OCI-LY3 (cell line): Measurements from ENCODE around the gene FAM13A.

Experiments
- H2AFZ ChIP-seq: fragments of 200-600, 300-600 bp; shearing (Covaris generic); 2 replicates; pipeline ENCODE4 v1.6.0; 2014; ENCODE audit warnings: antibody characterized with exemption, low read depth, low read length
- H3K27ac ChIP-seq: fragments of 200-600, 300-600 bp; sonication (generic); 2 replicates; pipeline ENCODE4 v1.5.1; 2014; ENCODE audit warnings: mild to moderate bottlenecking, low read length, moderate library complexity, mixed read lengths
- H3K27me3 ChIP-seq: fragments of 200-600, 300-600 bp; sonication (generic); 2 replicates; pipeline ENCODE4 v1.6.1; 2014; ENCODE audit warnings: low read depth, low read length, mixed read lengths
- H3K36me3 ChIP-seq: fragments of 200-600, 300-600 bp; sonication (generic); replicated peaks from 2 replicates; pipeline ENCODE3; 2014; ENCODE audit warnings: low read depth, low read length, mixed read lengths
- H3K4me1 ChIP-seq: fragments of 300-600, 200-600 bp; sonication (generic); 2 replicates; pipeline ENCODE4 v1.6.1; 2014; ENCODE audit warnings: low read length, mixed read lengths
- H3K4me2 ChIP-seq: fragments of 200-600, 300-600 bp; sonication (generic); 2 replicates; pipeline ENCODE4 v1.6.1; 2014; ENCODE audit warnings: low read length, mixed read lengths
- H3K4me3 ChIP-seq: fragments of 300-600, 200-600 bp; sonication (generic); 2 replicates; pipeline ENCODE4 v1.5.1; 2014; ENCODE audit warnings: antibody characterized with exemption, mild to moderate bottlenecking, low read length, moderate library complexity
- H3K79me2 ChIP-seq: fragments of 300-600, 200-600 bp; shearing (Covaris generic); 2 replicates; pipeline ENCODE4 v1.6.1; 2014; ENCODE audit warnings: mild to moderate bottlenecking, low read length, mixed read lengths
- H3K9ac ChIP-seq: fragments of 300-600, 200-600 bp; shearing (Covaris generic); 2 replicates; pipeline ENCODE4 v1.6.0; 2014; ENCODE audit warnings: mild to moderate bottlenecking, low read length, moderate library complexity
- H3K9me3 ChIP-seq: fragments of 200-600, 300-600 bp; shearing (Covaris generic); 2 replicates; pipeline ENCODE4 v1.6.1; 2014; ENCODE audit warnings: low read length, mixed read lengths; ENCODE audit not compliant: insufficient read depth
- H4K20me1 ChIP-seq: fragments of 200-600, 300-600 bp; sonication (generic); 2 replicates; pipeline ENCODE4 v1.6.1; 2016; ENCODE audit warnings: low read length, mixed read lengths; ENCODE audit not compliant: insufficient read depth
- CTCF ChIP-seq: fragments of 200-600, 300-600 bp; sonication (generic); IDR thresholded peaks from 2 replicates; pipeline ENCODE4 v1.5.1; 2014; ENCODE audit warnings: antibody characterized with exemption, low read length, low read depth
- EZH2phosphoT487 ChIP-seq: fragments of 200-600 bp; shearing (Covaris generic); IDR thresholded peaks from 2 replicates; pipeline ENCODE4 v1.6.1; 2018; ENCODE audit warnings: antibody characterized with exemption, mixed run types, low read depth

FAM13A gene

GRCh38 chr4:88735564-88735963 lies 321.4 kb downstream of the FAM13A start:
- Histone ChIP-seq H4K20me1 (peaks cover 13% of the 10 kb centered on the region; the same call in 1 of the 2 replicates), H3K27me3 (0 out of 2 replicates have a peak, but pooled peaks cover 4% of the 10 kb centered on the region), H3K4me2 (peak overlapping the region; percentile 75), H3K4me1 (peaks cover 28% of the 10 kb centered on the region), H3K27ac (no peak overlapping the region), H3K36me3 (peaks cover 7% of the 10 kb centered on the region), H3K9ac (no peak overlapping the region), H3K4me3 (no peak overlapping the region), H3K79me2 (no peaks in the 10 kb centered on the region), H3K9me3 (no peaks in the 10 kb centered on the region), H2AFZ (no peak overlapping the region)
- TF ChIP-seq EZH2phosphoT487 (no peak), CTCF (no peak)

- Histone ChIP-seq H4K20me1 (peaks cover 13% of the 10 kb centered on the region; the same call in 1 of the 2 replicates), H3K4me1 (peaks cover 28% of the 10 kb centered on the region), H3K4me3 (no peak overlapping the region), H3K79me2 (no peaks in the 10 kb centered on the region), H3K4me2 (no peak overlapping the region), H3K27ac (no peak overlapping the region), H3K9ac (no peak overlapping the region), H2AFZ (no peak overlapping the region), H3K27me3 (0 out of 2 replicates have a peak, but pooled peaks cover 4% of the 10 kb centered on the region), H3K36me3 (peaks cover 7% of the 10 kb centered on the region), H3K9me3 (no peaks in the 10 kb centered on the region)
- TF ChIP-seq EZH2phosphoT487 (no peak), CTCF (no peak)
These were observed 322.5 kb downstream of the FAM13A start for GRCh38 chr4:88734403-88734949.

- Histone ChIP-seq H4K20me1 (peaks cover 5% of the 10 kb centered on the region; the same call in 1 of the 2 replicates), H3K79me2 (no peaks in the 10 kb centered on the region), H2AFZ (no peak overlapping the region)
These were observed 324.1 kb downstream of the FAM13A start for GRCh38 chr4:88732714-88733368.

More at GRCh38 chr4:88732714-88733368, 324.1 kb downstream of the FAM13A start:
- peaks cover 26% of the 10 kb centered on the region for H3K4me1 ChIP-seq
- H3K36me3 ChIP-seq, result peaks cover 10% of the 10 kb centered on the region
- H3K9me3 ChIP-seq, result no peaks in the 10 kb centered on the region
- TF ChIP-seq CTCF (no peak), EZH2phosphoT487 (no peak)
- 0 out of 2 replicates have a peak, but pooled peaks cover 4% of the 10 kb centered on the region for H3K27me3 ChIP-seq
- H3K4me2 ChIP-seq, result no peak overlapping the region
- no peak overlapping the region for H3K27ac ChIP-seq
- no peak overlapping the region for H3K4me3 ChIP-seq
- H3K9ac ChIP-seq, result no peak overlapping the region
